Spleen (tissue), 7 donors: ENCODE results near the gene TSEN54.

ENCODE experiments used
- POLR2A ChIP-seq, 3 donors: fragments of 450-650 bp; IDR thresholded peaks; one replicate each; pipeline ENCODE4 v1.5.1; 2017; ENCODE audit warnings: antibody characterized with exemption in 3 of 3, mild to moderate bottlenecking in 1 of 3
- POLR2AphosphoS5 ChIP-seq, 3 donors: sonication (generic); formaldehyde crosslinking; IDR thresholded peaks; one replicate each; pipeline ENCODE4 v1.5.1; 2017; ENCODE audit warnings: antibody characterized with exemption in 3 of 3
- TF ChIP-seq, protein P1 (sequence below), 11 experiments: fragments of 200-600 bp in 7 of 11; fragments of 450-650 bp in 4 of 11; sonication (generic) in 4 of 11; IDR thresholded peaks in 8 of 11; conservative IDR thresholded peaks in 3 of 11; 1 replicate in 7 of 11; 2 replicates in 4 of 11; pipeline versions ENCODE4 v1.4.0 to v1.8.0; 2016 to 2021; ENCODE audit warnings: antibody characterized with exemption in 11 of 11, inconsistent platforms in 4 of 11, mild to moderate bottlenecking in 1 of 11
- donor health status: DM: no; HTN: no; CAD: no; lungs with moderate emphysema.
- donor health status: DM: no; HTN: no; CAD: no.
- donor health status: DM: no; HTN: no; CAD: no.

- TF ChIP-seq, protein P1, sequence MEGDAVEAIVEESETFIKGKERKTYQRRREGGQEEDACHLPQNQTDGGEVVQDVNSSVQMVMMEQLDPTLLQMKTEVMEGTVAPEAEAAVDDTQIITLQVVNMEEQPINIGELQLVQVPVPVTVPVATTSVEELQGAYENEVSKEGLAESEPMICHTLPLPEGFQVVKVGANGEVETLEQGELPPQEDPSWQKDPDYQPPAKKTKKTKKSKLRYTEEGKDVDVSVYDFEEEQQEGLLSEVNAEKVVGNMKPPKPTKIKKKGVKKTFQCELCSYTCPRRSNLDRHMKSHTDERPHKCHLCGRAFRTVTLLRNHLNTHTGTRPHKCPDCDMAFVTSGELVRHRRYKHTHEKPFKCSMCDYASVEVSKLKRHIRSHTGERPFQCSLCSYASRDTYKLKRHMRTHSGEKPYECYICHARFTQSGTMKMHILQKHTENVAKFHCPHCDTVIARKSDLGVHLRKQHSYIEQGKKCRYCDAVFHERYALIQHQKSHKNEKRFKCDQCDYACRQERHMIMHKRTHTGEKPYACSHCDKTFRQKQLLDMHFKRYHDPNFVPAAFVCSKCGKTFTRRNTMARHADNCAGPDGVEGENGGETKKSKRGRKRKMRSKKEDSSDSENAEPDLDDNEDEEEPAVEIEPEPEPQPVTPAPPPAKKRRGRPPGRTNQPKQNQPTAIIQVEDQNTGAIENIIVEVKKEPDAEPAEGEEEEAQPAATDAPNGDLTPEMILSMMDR (IDR thresholded peaks at IDR 0.05 in 8 of 11, conservative IDR thresholded peaks at IDR 0.05 in 3 of 11): no peak
- TF ChIP-seq POLR2A (IDR thresholded peaks at IDR 0.05) (no peak), POLR2AphosphoS5 (IDR thresholded peaks at IDR 0.05) (peak in 1 of 3 donors; percentile 42)
Observed at GRCh38 chr17:75506134-75506533, 10.2 kb upstream of the TSEN54 start.
